Upper lobe of left lung (tissue), 6 donors: ENCODE results near the gene PACS1. TPM values are rescaled to one million over a fixed set of nuclear protein-coding genes. Genes with fewer than 3 reads are reported as not detected.

Experiments
- ATAC-seq, 2 donors: fragments of 200-7000 bp; cut with Tn5 transposase; one replicate each; pipeline ENCODE4 v1.9.1; 2022; ENCODE audit warnings: mild to moderate bottlenecking in 2 of 2, moderate library complexity in 2 of 2; ENCODE audit not compliant: low FRiP score in 2 of 2
- DNase-seq, 2 donors: peaks; one replicate each; pipeline ENCODE4 v3.0.0-alpha.2; 2019 to 2020
- H3K27ac ChIP-seq, 4 donors: fragments of 200-600 bp; sonication (generic); one replicate each; pipeline ENCODE4 v1.5.1; 2016 to 2019
- H3K27me3 ChIP-seq, 4 donors: fragments of 200-600 bp; sonication (generic); one replicate each; pipeline ENCODE4 v1.5.1; 2017 to 2019
- H3K36me3 ChIP-seq, 4 donors: fragments of 200-600 bp; sonication (generic); one replicate each; pipeline ENCODE4 v1.5.1; 2016 to 2019
- H3K4me1 ChIP-seq, 4 donors: fragments of 200-600 bp; sonication (generic); one replicate each; pipeline ENCODE4 v1.5.1; 2018 to 2019
- H3K4me3 ChIP-seq, 4 donors: fragments of 200-600 bp; sonication (generic); one replicate each; pipeline ENCODE4 v1.5.1; 2017 to 2019; ENCODE audit warnings: mild to moderate bottlenecking in 2 of 4, moderate library complexity in 1 of 4
- H3K9me3 ChIP-seq, 4 donors: fragments of 200-600 bp; sonication (generic); one replicate each; pipeline ENCODE4 v1.5.1; 2018 to 2019
- CTCF ChIP-seq, 6 experiments: fragments of 450-650 bp in 4 of 6; fragments of 200-600 bp in 2 of 6; sonication (generic) in 2 of 6; IDR thresholded peaks; one replicate each; pipeline ENCODE4 v1.5.1; 2016 to 2019; ENCODE audit warnings: antibody characterized with exemption in 6 of 6
- EP300 ChIP-seq, 4 donors: sonication (generic); formaldehyde crosslinking; IDR thresholded peaks; one replicate each; pipeline ENCODE4 v1.5.1; 2017; ENCODE audit warnings: antibody characterized with exemption in 4 of 4, control low read depth in 2 of 4
- POLR2A ChIP-seq, 4 donors: fragments of 450-650 bp; IDR thresholded peaks; one replicate each; pipeline ENCODE4 v1.5.1; 2016 to 2017; ENCODE audit warnings: antibody characterized with exemption in 4 of 4, mild to moderate bottlenecking in 2 of 4
- POLR2AphosphoS5 ChIP-seq, 2 donors: sonication (generic); formaldehyde crosslinking; IDR thresholded peaks; one replicate each; pipeline ENCODE4 v1.5.1; 2017; ENCODE audit warnings: antibody characterized with exemption in 2 of 2
- WGBS, 2 donors: methylation state at CpG; one replicate each; pipeline ENCODE4 v1.1.5; 2017 to 2018; 5-methylcytosine and 5-hydroxymethylcytosine counted together
- total RNA-seq, 6 donors: library from RNA; depleted of rRNA in 4 of 6; stranded (reverse); fragments of >200 nt in 4 of 6; gene quantifications; one replicate each; pipeline versions ENCODE4 v1.1.0 to v1.2.1, GENCODE V29; 2016 to 2021
- donor health status: DM: no; HTN: no; CAD: no; lungs with moderate emphysema.
- donor health status: DM: no; HTN: yes; CAD: no; lungs with severe emphysema.

The PACS1 gene
- total RNA-seq, 6 donors from 2014 or later: 39.8 to 123 (median 51.1) TPM

- Histone ChIP-seq H3K36me3 (peaks cover 0 to 32% (median 19%) of the 10 kb centered on the region in 4 donors), H3K4me1 (peaks cover 20 to 31% (median 20%) of the 10 kb centered on the region in 4 donors), H3K9me3 (no peaks in the 10 kb centered on the region), H3K27ac (no peak overlapping the region), H3K4me3 (no peak overlapping the region), H3K27me3 (no peaks in the 10 kb centered on the region)
- 87 to 88% methylated on average over 6 of the region's 6 CpGs for WGBS, 2 donors
- DNase-seq (no peak), ATAC-seq (no peak)
- TF ChIP-seq POLR2A (IDR thresholded peaks at IDR 0.05): no peak
- TF ChIP-seq POLR2AphosphoS5 (IDR thresholded peaks at IDR 0.05): no peak
- no peak for TF ChIP-seq EP300 (IDR thresholded peaks at IDR 0.05)
- TF ChIP-seq CTCF (IDR thresholded peaks at IDR 0.05): no peak
Measured at GRCh38 chr11:66281001-66281400, 210.9 kb downstream of the PACS1 start.

DNA sequence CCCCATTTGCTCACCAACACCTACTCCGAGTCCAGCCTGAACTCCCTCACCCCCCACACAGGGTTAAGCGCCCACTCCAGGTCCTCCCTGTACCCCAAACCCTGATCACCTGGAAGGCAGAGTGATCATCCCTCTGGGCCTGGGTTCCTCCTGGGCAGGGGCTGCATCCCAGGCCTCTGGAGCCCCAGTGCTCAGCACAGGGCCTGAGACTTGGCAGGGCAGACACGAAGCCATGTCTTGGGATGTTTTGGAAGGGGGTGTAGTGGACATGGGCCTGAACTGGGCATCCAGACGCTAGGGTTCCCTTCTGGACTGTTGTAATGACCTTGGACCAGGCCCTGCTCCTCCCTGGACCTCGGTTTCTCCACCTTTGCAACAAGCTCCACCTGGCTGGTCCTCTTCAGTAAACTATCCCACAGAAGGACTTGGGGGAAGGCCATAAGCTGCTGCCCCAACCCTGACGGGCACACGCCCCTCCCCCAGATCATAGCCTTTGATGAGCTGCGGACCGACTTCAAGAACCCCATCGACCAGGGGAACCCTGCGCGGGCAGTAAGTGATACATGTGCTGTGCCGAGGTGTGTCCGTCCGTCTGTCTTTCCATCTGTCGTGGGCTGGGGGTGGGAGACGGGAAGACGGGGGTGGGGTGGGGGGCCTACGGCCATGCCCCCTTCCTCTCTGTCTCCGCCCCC is 211.8 kb downstream of the PACS1 start:
- ATAC-seq (no peak), DNase-seq (no peak)
- TF ChIP-seq CTCF (IDR thresholded peaks at IDR 0.05): no peak
- no peak for TF ChIP-seq POLR2AphosphoS5 (IDR thresholded peaks at IDR 0.05)
- TF ChIP-seq EP300 (IDR thresholded peaks at IDR 0.05): no peak
- TF ChIP-seq POLR2A (IDR thresholded peaks at IDR 0.05): no peak
- Histone ChIP-seq H3K4me3 (no peak overlapping the region), H3K27ac (no peak overlapping the region), H3K9me3 (no peaks in the 10 kb centered on the region), H3K4me1 (peaks cover 20 to 32% (median 20%) of the 10 kb centered on the region in 4 donors), H3K27me3 (no peaks in the 10 kb centered on the region), H3K36me3 (peaks cover 0 to 29% (median 11%) of the 10 kb centered on the region in 4 donors)
- 31 to 74% methylated on average over 5 to 17 of the region's 20 CpGs for WGBS, 2 donors

GRCh38 chr11:66282468-66283455 is 212.7 kb downstream of the PACS1 start:
- Histone ChIP-seq H3K9me3 (no peaks in the 10 kb centered on the region), H3K27ac (peak overlapping the region in 1 of 4 donors; percentile 1), H3K4me1 (peaks cover 20 to 32% (median 21%) of the 10 kb centered on the region in 4 donors), H3K27me3 (no peaks in the 10 kb centered on the region), H3K4me3 (no peak overlapping the region), H3K36me3 (peaks cover 0 to 26% (median 9%) of the 10 kb centered on the region in 4 donors)
- ATAC-seq (peak; percentile 94 to 95), DNase-seq (peak; percentile 99 to 100)
- TF ChIP-seq POLR2AphosphoS5 (IDR thresholded peaks at IDR 0.05) (peak; percentile 8 to 50), POLR2A (IDR thresholded peaks at IDR 0.05) (peak in 1 of 4 donors; percentile 21), CTCF (IDR thresholded peaks at IDR 0.05) (peak; percentile 97 to 99 (median 99)), EP300 (IDR thresholded peaks at IDR 0.05) (no peak)
- 20 to 62% methylated on average over 7 to 26 of the region's 35 CpGs for WGBS, 2 donors

- WGBS, 2 donors: 77 to 80% methylated on average over 2 to 11 of the region's 14 CpGs
- Histone ChIP-seq H3K9me3 (no peaks in the 10 kb centered on the region), H3K4me3 (no peak overlapping the region), H3K4me1 (peaks cover 20 to 32% (median 23%) of the 10 kb centered on the region in 4 donors), H3K36me3 (peaks cover 0 to 26% (median 9%) of the 10 kb centered on the region in 4 donors), H3K27me3 (no peaks in the 10 kb centered on the region), H3K27ac (no peak overlapping the region)
- peak in 1 of 2 donors; percentile 50 for DNase-seq
- no peak for ATAC-seq
- TF ChIP-seq POLR2A (IDR thresholded peaks at IDR 0.05) (no peak), POLR2AphosphoS5 (IDR thresholded peaks at IDR 0.05) (no peak), EP300 (IDR thresholded peaks at IDR 0.05) (no peak), CTCF (IDR thresholded peaks at IDR 0.05) (no peak)
Measured at GRCh38 chr11:66283461-66284105, 213.5 kb downstream of the PACS1 start.
